SIG-M5 (cell line): ENCODE results near the gene KCNJ15.
"Not testable (repeated sequence)": the region's sequence is repeated elsewhere in the genome, so short reads cannot be mapped to it uniquely, and the experiment has no call there.

ENCODE experiments used
- DNase-seq: peaks from one replicate; lab custom pipeline; 2025; lab: John Stamatoyannopoulos, UW

KCNJ15 gene

GRCh38 chr21:38256599-38257302 is at the start of gene KCNJ15:
Gene KCNJ15, plus strand, starts transcription at chr21:38256991. Its CDS starts 42,271 bp downstream, at chr21:38299262.
- no peak for DNase-seq

- DNase-seq = no peak
Measured at GRCh38 chr21:38208118-38208517, 48.7 kb upstream of the KCNJ15 start.

- DNase-seq = no peak
Measured at GRCh38 chr21:38211321-38211720, 45.5 kb upstream of the KCNJ15 start.

GRCh38 chr21:38212706-38213105 is 44.1 kb upstream of the KCNJ15 start:
- DNase-seq = no peak

- no peak for DNase-seq
Measured at GRCh38 chr21:38219049-38219628, 37.7 kb upstream of the KCNJ15 start.

GRCh38 chr21:38220270-38220737 is 36.5 kb upstream of the KCNJ15 start:
- no peak for DNase-seq

- no peak for DNase-seq
Measured at GRCh38 chr21:38221594-38221993, 35.2 kb upstream of the KCNJ15 start.

- DNase-seq = no peak
Measured at GRCh38 chr21:38223893-38224540, 32.8 kb upstream of the KCNJ15 start.

- no peak for DNase-seq
Measured at GRCh38 chr21:38227401-38227800, 29.4 kb upstream of the KCNJ15 start.

GRCh38 chr21:38228115-38228514 is 28.7 kb upstream of the KCNJ15 start:
- DNase-seq = no peak

GRCh38 chr21:38228537-38228936 is 28.3 kb upstream of the KCNJ15 start:
- no peak for DNase-seq

GRCh38 chr21:38229260-38229877 is 27.4 kb upstream of the KCNJ15 start:
- DNase-seq = no peak

GRCh38 chr21:38234395-38235142 is 22.2 kb upstream of the KCNJ15 start:
- DNase-seq = no peak

GRCh38 chr21:38235251-38235650 is 21.5 kb upstream of the KCNJ15 start:
- not testable (repeated sequence) for DNase-seq

- DNase-seq = no peak
Measured at GRCh38 chr21:38236232-38236631, 20.6 kb upstream of the KCNJ15 start.

- no peak for DNase-seq
Measured at GRCh38 chr21:38239672-38240071, 17.1 kb upstream of the KCNJ15 start.

- DNase-seq = no peak
Measured at GRCh38 chr21:38240129-38240528, 16.7 kb upstream of the KCNJ15 start.

GRCh38 chr21:38241029-38241740 is 15.6 kb upstream of the KCNJ15 start:
- DNase-seq = no peak

GRCh38 chr21:38242061-38242460 is 14.7 kb upstream of the KCNJ15 start:
- DNase-seq = no peak

GRCh38 chr21:38243732-38244406 is 12.9 kb upstream of the KCNJ15 start:
- no peak for DNase-seq

- DNase-seq = no peak
Measured at GRCh38 chr21:38244407-38244787, 12.4 kb upstream of the KCNJ15 start.
